Skeletal muscle satellite cell (primary cell): Measurements from ENCODE around the gene TRIM43.
"Not testable (repeated sequence)": the region's sequence is repeated elsewhere in the genome, so short reads cannot be mapped to it uniquely, and the experiment has no call there.

Experiments
- H3K27me3 ChIP-seq: 2 replicates; pipeline ENCODE4 v1.7.0; 2013; ENCODE audit warnings: low read length; ENCODE audit not compliant: control insufficient read depth, insufficient read depth
- H3K36me3 ChIP-seq: 2 replicates; pipeline ENCODE4 v1.7.0; 2013; ENCODE audit warnings: mild to moderate bottlenecking, control low read depth, low read length; ENCODE audit not compliant: insufficient read depth
- H3K4me1 ChIP-seq: 2 replicates; pipeline ENCODE4 v1.7.0; 2013; ENCODE audit warnings: low read length; ENCODE audit not compliant: control insufficient read depth, insufficient read depth
- H3K4me2 ChIP-seq: 2 replicates; pipeline ENCODE4 v1.7.0; 2013; ENCODE audit warnings: mild to moderate bottlenecking, low read length
- H3K4me3 ChIP-seq: 2 replicates; pipeline ENCODE4 v1.7.0; 2013; ENCODE audit warnings: low read length
- H3K9ac ChIP-seq: 2 replicates; pipeline ENCODE4 v1.7.0; 2013; ENCODE audit warnings: mild to moderate bottlenecking, low read depth, low read length, moderate library complexity
- H3K9me3 ChIP-seq: replicated peaks from 2 replicates; pipeline ENCODE4 v1.7.0; 2013; ENCODE audit warnings: mild to moderate bottlenecking, control low read depth, low read length

The TRIM43 gene

GRCh38 chr2:95595012-95595411 lies 3.2 kb downstream of the TRIM43 start:
- not testable (repeated sequence) for H3K9me3 ChIP-seq, H3K4me3 ChIP-seq, H3K27me3 ChIP-seq, H3K36me3 ChIP-seq, H3K4me2 ChIP-seq, H3K4me1 ChIP-seq, H3K9ac ChIP-seq

GRCh38 chr2:95601301-95601700 lies 9.5 kb downstream of the TRIM43 start:
- not testable (repeated sequence) for H3K4me3 ChIP-seq, H3K9ac ChIP-seq, H3K36me3 ChIP-seq, H3K4me2 ChIP-seq, H3K9me3 ChIP-seq, H3K27me3 ChIP-seq, H3K4me1 ChIP-seq

GRCh38 chr2:95602146-95602545 lies 10.3 kb downstream of the TRIM43 start:
- not testable (repeated sequence) for H3K9ac ChIP-seq, H3K4me1 ChIP-seq, H3K36me3 ChIP-seq, H3K9me3 ChIP-seq, H3K27me3 ChIP-seq, H3K4me3 ChIP-seq, H3K4me2 ChIP-seq

- not testable (repeated sequence) for H3K36me3 ChIP-seq, H3K9me3 ChIP-seq, H3K4me2 ChIP-seq, H3K4me3 ChIP-seq, H3K9ac ChIP-seq, H3K27me3 ChIP-seq, H3K4me1 ChIP-seq
Observed at GRCh38 chr2:95608356-95608755, 16.6 kb downstream of the TRIM43 start.

GRCh38 chr2:95609764-95610163 lies 18.0 kb downstream of the TRIM43 start:
- not testable (repeated sequence) for H3K9me3 ChIP-seq, H3K4me2 ChIP-seq, H3K4me1 ChIP-seq

GRCh38 chr2:95613048-95613447 lies 21.2 kb downstream of the TRIM43 start:
- not testable (repeated sequence) for H3K27me3 ChIP-seq, H3K4me2 ChIP-seq, H3K36me3 ChIP-seq, H3K9ac ChIP-seq, H3K9me3 ChIP-seq, H3K4me1 ChIP-seq, H3K4me3 ChIP-seq

More at GRCh38 chr2:95609764-95610163, 18.0 kb downstream of the TRIM43 start:
- H3K27me3 ChIP-seq, H3K4me3 ChIP-seq, H3K36me3 ChIP-seq, H3K9ac ChIP-seq: not testable (repeated sequence)

- H3K4me2 ChIP-seq, H3K9ac ChIP-seq, H3K4me1 ChIP-seq, H3K36me3 ChIP-seq, H3K4me3 ChIP-seq, H3K27me3 ChIP-seq, H3K9me3 ChIP-seq: not testable (repeated sequence)
Observed at GRCh38 chr2:95622728-95623127, 30.9 kb downstream of the TRIM43 start.

- not testable (repeated sequence) for H3K4me1 ChIP-seq, H3K4me2 ChIP-seq, H3K9ac ChIP-seq, H3K36me3 ChIP-seq, H3K27me3 ChIP-seq, H3K4me3 ChIP-seq, H3K9me3 ChIP-seq
Observed at GRCh38 chr2:95630987-95631386, 39.2 kb downstream of the TRIM43 start.

GRCh38 chr2:95633626-95634259 lies 41.9 kb downstream of the TRIM43 start:
- H3K36me3 ChIP-seq, result not testable (repeated sequence)

GRCh38 chr2:95640515-95641288 lies 48.9 kb downstream of the TRIM43 start:
- not testable (repeated sequence) for H3K4me3 ChIP-seq, H3K9me3 ChIP-seq, H3K36me3 ChIP-seq, H3K4me2 ChIP-seq, H3K9ac ChIP-seq, H3K4me1 ChIP-seq, H3K27me3 ChIP-seq

More at GRCh38 chr2:95633626-95634259, 41.9 kb downstream of the TRIM43 start:
- H3K9me3 ChIP-seq, H3K4me2 ChIP-seq, H3K9ac ChIP-seq, H3K4me3 ChIP-seq, H3K4me1 ChIP-seq, H3K27me3 ChIP-seq: not testable (repeated sequence)

- not testable (repeated sequence) for H3K27me3 ChIP-seq, H3K4me1 ChIP-seq, H3K36me3 ChIP-seq, H3K9me3 ChIP-seq, H3K9ac ChIP-seq, H3K4me2 ChIP-seq, H3K4me3 ChIP-seq
Observed at GRCh38 chr2:95641289-95641575, 49.4 kb downstream of the TRIM43 start.

- not testable (repeated sequence) for H3K4me3 ChIP-seq, H3K4me2 ChIP-seq, H3K9me3 ChIP-seq, H3K36me3 ChIP-seq, H3K4me1 ChIP-seq, H3K9ac ChIP-seq, H3K27me3 ChIP-seq
Observed at GRCh38 chr2:95641787-95642186, 50.0 kb downstream of the TRIM43 start.
